K562 (cell line): ENCODE measurements around the gene SGSM2. TPM values are rescaled to one million over a fixed set of nuclear protein-coding genes. Genes with fewer than 3 reads are reported as not detected.

Experiments used
- ATAC-seq: fragments of 200-7000 bp; cut with Tn5 transposase; 3 replicates; pipeline ENCODE4 v1.9.1; 2020; ENCODE audit warnings: moderate library complexity
- BruUV-seq: library from RNA; stranded (reverse); fragments of 400-500 nt; replicated peaks from 2 replicates; lab custom pipeline; 2021; lab: Mats Ljungman, UMichigan
- CTCF ChIA-PET: fragments of 300-600 bp; formaldehyde crosslinking; extraction: SDS; loops from one replicate; lab custom pipeline; 2021; ENCODE audit warnings: low intra/inter-chr PET ratio; lab: Yijun Ruan, JAX
- POLR2A ChIA-PET: fragments of 300-600, 350-650 bp; sonication (Branson Sonifier 250); formaldehyde crosslinking; extraction: SDS; loops from one replicate; lab custom pipeline; 2021; ENCODE audit warnings: antibody characterized with exemption, inconsistent platforms; lab: Yijun Ruan, JAX
- DNase-seq, 4 experiments: peaks; one replicate each; pipeline versions ENCODE4 v3.0.0 to v3.0.0-alpha.2; 2011 to 2018; ENCODE audit warnings: low spot score in 3 of 4, mixed read lengths in 3 of 4; ENCODE audit errors: extremely low read depth in 1 of 4
- FAIRE-seq: peaks from 2 replicates; lab custom pipeline; 2011; peaks lifted over from hg19 to GRCh38; lab: Jason Lieb, UNC
- H2AFZ ChIP-seq: 2 replicates; pipeline ENCODE4 v1.6.0; 2011; ENCODE audit warnings: low read depth, low read length, control low read depth, inconsistent platforms
- H3K27ac ChIP-seq: fragments of 200-600 bp; 3 replicates; pipeline ENCODE4 v1.8.0; 2011; ENCODE audit warnings: low read depth, mild to moderate bottlenecking, control low read depth, inconsistent platforms, low read length, moderate library complexity, mixed read lengths; ENCODE audit errors: extremely low read depth
- H3K27me3 ChIP-seq, 2 experiments: fragments of 300-600 bp in 1 of 2; 2 replicates in 1 of 2; 3 replicates in 1 of 2; pipeline versions ENCODE4 v1.6.0 to v1.8.0; 2011; ENCODE audit warnings: inconsistent platforms in 2 of 2, low read length in 2 of 2, mild to moderate bottlenecking in 1 of 2, mixed read lengths in 1 of 2, moderate library complexity in 1 of 2; ENCODE audit not compliant: control insufficient read depth in 2 of 2, insufficient read depth in 2 of 2
- H3K36me3 ChIP-seq: fragments of 300-600 bp; 3 replicates; pipeline ENCODE4 v1.8.0; 2011; ENCODE audit warnings: mild to moderate bottlenecking, low read length, inconsistent platforms; ENCODE audit not compliant: control insufficient read depth, insufficient read depth
- H3K4me1 ChIP-seq, 2 experiments: fragments of 200-600 bp in 1 of 2; replicated peaks in 1 of 2; 2 replicates in 1 of 2; 3 replicates in 1 of 2; pipeline versions ENCODE4 v1.5.1 to v1.8.0; 2011; ENCODE audit warnings: inconsistent platforms in 2 of 2, low read length in 2 of 2, mild to moderate bottlenecking in 1 of 2, mixed read lengths in 1 of 2, moderate library complexity in 1 of 2; ENCODE audit not compliant: control insufficient read depth in 2 of 2, insufficient read depth in 2 of 2
- H3K4me2 ChIP-seq: 2 replicates; pipeline ENCODE4 v1.6.1; 2011; ENCODE audit warnings: low read length, control low read depth, inconsistent platforms, mixed read lengths; ENCODE audit not compliant: insufficient read depth
- H3K4me3 ChIP-seq: fragments of 200-600 bp; sonication (generic), shearing (Covaris generic); 2 replicates; pipeline ENCODE4 v1.5.1; 2016; ENCODE audit warnings: control low read depth, inconsistent platforms
- H3K79me2 ChIP-seq: fragments of 200-600 bp; 3 replicates; pipeline ENCODE4 v1.8.0; 2011; ENCODE audit warnings: low read length, inconsistent platforms; ENCODE audit not compliant: control insufficient read depth, insufficient read depth
- H3K9ac ChIP-seq, 2 experiments: 2 replicates each; pipeline versions ENCODE4 v1.6.0 to v1.6.1; 2011; ENCODE audit warnings: low read depth in 2 of 2, low read length in 2 of 2, control low read depth in 1 of 2, inconsistent platforms in 1 of 2, mild to moderate bottlenecking in 1 of 2, mixed read lengths in 1 of 2; ENCODE audit not compliant: insufficient read depth in 1 of 2
- H3K9me1 ChIP-seq: one replicate; pipeline ENCODE4 v1.6.0; 2011; ENCODE audit warnings: inconsistent platforms, mild to moderate bottlenecking, low read length, moderate library complexity; ENCODE audit not compliant: control insufficient read depth, insufficient read depth
- H3K9me3 ChIP-seq: replicated peaks from 2 replicates; pipeline ENCODE4 v1.5.1; 2011; ENCODE audit warnings: low read depth, low read length, inconsistent platforms; ENCODE audit not compliant: control insufficient read depth, insufficient read depth
- H4K20me1 ChIP-seq: replicated peaks from 2 replicates; pipeline ENCODE4 v1.6.1; 2011; ENCODE audit warnings: low read length, inconsistent platforms, mixed read lengths; ENCODE audit not compliant: control insufficient read depth, insufficient read depth
- STAT6 ChIP-seq: sonication (generic); formaldehyde crosslinking; IDR thresholded peaks from 2 replicates; pipeline ENCODE4 v1.8.1; 2023; ENCODE audit warnings: mild to moderate bottlenecking, missing genetic modification reagents
- ZSCAN32 ChIP-seq: fragments of 450-650 bp; formaldehyde crosslinking; IDR thresholded peaks from 2 replicates; pipeline ENCODE4 v1.4.0; 2020; ENCODE audit warnings: mild to moderate bottlenecking, moderate library complexity
- WGBS: fragments of 100-300 bp; shearing (Covaris generic); methylation state at CpG from one replicate; pipeline ENCODE4 v1.1.6; 2016; ENCODE audit warnings: low coverage, mixed read lengths; ENCODE audit not compliant: insufficient coverage; ENCODE audit errors: missing lambda C conversion rate; 5-methylcytosine and 5-hydroxymethylcytosine counted together
- in situ Hi-C: fragments of 300-500 bp; cut with MboI; formaldehyde crosslinking; loops from 4 replicates; pipeline ENCODE4 v1.15.0; 2018; ENCODE audit warnings: inconsistent platforms, mixed read lengths
- intact Hi-C: fragments of 100-400 bp; cut with micrococcal nuclease; formaldehyde crosslinking; loops from 2 replicates; pipeline ENCODE4 v1.14.2; 2022
- polyA plus RNA-seq, 8 experiments: library from polyadenylated mRNA; depleted of rRNA in 4 of 8; stranded (reverse) in 5 of 8; unstranded in 3 of 8; fragments of >200 nt; fragmentation: Nextera tagmentation in 2 of 8; fragmentation: Illumina TruSeq in 1 of 8; extraction: Ambion mirVana in 2 of 8; extraction: Trizol in 1 of 8; gene quantifications; 2 replicates each; pipeline versions ENCODE4 v1.2.1 to v1.2.3, GENCODE V29; 2011 to 2014; ENCODE audit warnings: inconsistent platforms in 1 of 8, missing spikeins in 1 of 8
- total RNA-seq, 7 experiments: library from RNA; depleted of rRNA in 6 of 7; stranded (reverse); fragments of >200 nt in 6 of 7; fragmentation: Illumina TruSeq in 2 of 7; extraction: Trizol in 2 of 7; gene quantifications; 2 replicates each; pipeline versions ENCODE4 v1.2.1 to v1.2.3, GENCODE V29; 2011 to 2021; ENCODE audit warnings: low replicate concordance in 1 of 7
- TF ChIP-seq, protein P1 (sequence below): sonication (generic); formaldehyde crosslinking; IDR thresholded peaks from 2 replicates; pipeline ENCODE4 v1.8.0; 2022; ENCODE audit warnings: mild to moderate bottlenecking, low read depth, missing genetic modification reagents
- TF ChIP-seq, protein P2 (sequence below): fragments of 450-650 bp; IDR thresholded peaks from 2 replicates; pipeline ENCODE4 v1.6.1; 2016; ENCODE audit warnings: low read depth

SGSM2 gene
- total and polyA plus RNA-seq, 9 of the 15 experiments (the other 6 are each of a cell fraction or from before 2014, with no cell fraction given) = 0.20 to 26.3 (median 14.8) TPM

- intact Hi-C loops (no loop called here), in situ Hi-C loops (no loop called here)
- Histone ChIP-seq H4K20me1 (no peaks in the 10 kb centered on the region), H3K9me3 (no peaks in the 10 kb centered on the region), H3K9ac (no peak overlapping the region), H3K4me3 (no peak overlapping the region), H3K9me1 (no peaks in the 10 kb centered on the region), H3K79me2 (no peaks in the 10 kb centered on the region), H2AFZ (no peak overlapping the region), H3K27me3 (no peaks in the 10 kb centered on the region), H3K36me3 (peaks cover 4% of the 10 kb centered on the region; the same call in 1 of the 3 replicates), H3K4me2 (no peak overlapping the region), H3K4me1 (peaks cover 4 to 7% of the 10 kb centered on the region in 2 experiments; a peak in 4 of 5 replicates), H3K27ac (no peak overlapping the region)
- BruUV-seq = no TSS peak
- no peak for FAIRE-seq
- 56% methylated on average over 7 of the region's 11 CpGs for WGBS
- POLR2A ChIA-PET = interaction anchor here (1.3 kb wide), 1 partner anchor 10 kb away, joined by 3 read pairs; no protein-coding TSS in a partner anchor
- TF ChIP-seq, protein P1, sequence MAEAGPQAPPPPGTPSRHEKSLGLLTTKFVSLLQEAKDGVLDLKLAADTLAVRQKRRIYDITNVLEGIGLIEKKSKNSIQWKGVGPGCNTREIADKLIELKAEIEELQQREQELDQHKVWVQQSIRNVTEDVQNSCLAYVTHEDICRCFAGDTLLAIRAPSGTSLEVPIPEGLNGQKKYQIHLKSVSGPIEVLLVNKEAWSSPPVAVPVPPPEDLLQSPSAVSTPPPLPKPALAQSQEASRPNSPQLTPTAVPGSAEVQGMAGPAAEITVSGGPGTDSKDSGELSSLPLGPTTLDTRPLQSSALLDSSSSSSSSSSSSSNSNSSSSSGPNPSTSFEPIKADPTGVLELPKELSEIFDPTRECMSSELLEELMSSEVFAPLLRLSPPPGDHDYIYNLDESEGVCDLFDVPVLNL = no peak
- TF ChIP-seq, protein P2, sequence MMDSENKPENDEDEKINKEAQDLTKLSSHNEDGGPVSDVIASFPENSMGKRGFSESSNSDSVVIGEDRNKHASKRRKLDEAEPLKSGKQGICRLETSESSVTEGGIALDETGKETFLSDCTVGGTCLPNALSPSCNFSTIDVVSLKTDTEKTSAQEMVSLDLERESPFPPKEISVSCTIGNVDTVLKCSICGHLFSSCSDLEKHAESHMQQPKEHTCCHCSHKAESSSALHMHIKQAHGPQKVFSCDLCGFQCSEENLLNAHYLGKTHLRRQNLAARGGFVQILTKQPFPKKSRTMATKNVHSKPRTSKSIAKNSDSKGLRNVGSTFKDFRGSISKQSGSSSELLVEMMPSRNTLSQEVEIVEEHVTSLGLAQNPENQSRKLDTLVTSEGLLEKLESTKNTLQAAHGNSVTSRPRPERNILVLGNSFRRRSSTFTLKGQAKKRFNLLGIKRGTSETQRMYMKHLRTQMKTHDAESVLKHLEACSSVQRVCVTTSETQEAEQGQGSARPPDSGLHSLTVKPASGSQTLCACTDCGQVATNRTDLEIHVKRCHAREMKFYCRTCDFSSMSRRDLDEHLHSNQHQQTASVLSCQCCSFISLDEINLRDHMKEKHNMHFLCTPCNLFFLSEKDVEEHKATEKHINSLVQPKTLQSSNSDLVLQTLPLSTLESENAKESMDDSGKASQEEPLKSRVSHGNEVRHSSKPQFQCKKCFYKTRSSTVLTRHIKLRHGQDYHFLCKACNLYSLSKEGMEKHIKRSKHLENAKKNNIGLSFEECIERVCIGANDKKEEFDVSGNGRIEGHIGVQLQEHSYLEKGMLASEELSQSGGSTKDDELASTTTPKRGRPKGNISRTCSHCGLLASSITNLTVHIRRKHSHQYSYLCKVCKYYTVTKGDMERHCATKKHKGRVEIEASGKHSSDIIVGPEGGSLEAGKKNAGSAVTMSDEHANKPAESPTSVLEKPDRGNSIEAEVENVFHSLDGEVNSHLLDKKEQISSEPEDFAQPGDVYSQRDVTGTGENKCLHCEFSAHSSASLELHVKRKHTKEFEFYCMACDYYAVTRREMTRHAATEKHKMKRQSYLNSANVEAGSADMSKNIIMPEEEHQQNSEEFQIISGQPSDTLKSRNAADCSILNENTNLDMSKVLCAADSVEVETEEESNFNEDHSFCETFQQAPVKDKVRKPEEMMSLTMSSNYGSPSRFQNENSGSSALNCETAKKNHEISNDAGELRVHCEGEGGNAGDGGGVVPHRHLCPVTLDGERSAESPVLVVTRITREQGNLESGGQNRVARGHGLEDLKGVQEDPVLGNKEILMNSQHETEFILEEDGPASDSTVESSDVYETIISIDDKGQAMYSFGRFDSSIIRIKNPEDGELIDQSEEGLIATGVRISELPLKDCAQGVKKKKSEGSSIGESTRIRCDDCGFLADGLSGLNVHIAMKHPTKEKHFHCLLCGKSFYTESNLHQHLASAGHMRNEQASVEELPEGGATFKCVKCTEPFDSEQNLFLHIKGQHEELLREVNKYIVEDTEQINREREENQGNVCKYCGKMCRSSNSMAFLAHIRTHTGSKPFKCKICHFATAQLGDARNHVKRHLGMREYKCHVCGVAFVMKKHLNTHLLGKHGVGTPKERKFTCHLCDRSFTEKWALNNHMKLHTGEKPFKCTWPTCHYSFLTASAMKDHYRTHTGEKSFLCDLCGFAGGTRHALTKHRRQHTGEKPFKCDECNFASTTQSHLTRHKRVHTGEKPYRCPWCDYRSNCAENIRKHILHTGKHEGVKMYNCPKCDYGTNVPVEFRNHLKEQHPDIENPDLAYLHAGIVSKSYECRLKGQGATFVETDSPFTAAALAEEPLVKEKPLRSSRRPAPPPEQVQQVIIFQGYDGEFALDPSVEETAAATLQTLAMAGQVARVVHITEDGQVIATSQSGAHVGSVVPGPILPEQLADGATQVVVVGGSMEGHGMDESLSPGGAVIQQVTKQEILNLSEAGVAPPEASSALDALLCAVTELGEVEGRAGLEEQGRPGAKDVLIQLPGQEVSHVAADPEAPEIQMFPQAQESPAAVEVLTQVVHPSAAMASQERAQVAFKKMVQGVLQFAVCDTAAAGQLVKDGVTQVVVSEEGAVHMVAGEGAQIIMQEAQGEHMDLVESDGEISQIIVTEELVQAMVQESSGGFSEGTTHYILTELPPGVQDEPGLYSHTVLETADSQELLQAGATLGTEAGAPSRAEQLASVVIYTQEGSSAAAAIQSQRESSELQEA = no peak
- no peak for TF ChIP-seq STAT6 (CRISPR knock-in tag)
- TF ChIP-seq ZSCAN32 (CRISPR knock-in tag) = no peak
- CTCF ChIA-PET = no interaction called here
- DNase-seq = no peak
- ATAC-seq = no peak
Observed at GRCh38 chr17:2347805-2348685, 10.7 kb downstream of the SGSM2 start.
